Prostate gland (tissue), 2 donors: ENCODE measurements around the gene CPSF4L.

ENCODE experiments used
- CTCF ChIP-seq, 4 experiments: fragments of 200-600 bp in 2 of 4; fragments of 450-650 bp in 2 of 4; sonication (generic) in 2 of 4; IDR thresholded peaks; 1 replicate in 3 of 4; 2 replicates in 1 of 4; pipeline ENCODE4 v1.5.1; 2016 to 2019; ENCODE audit warnings: antibody characterized with exemption in 4 of 4, mild to moderate bottlenecking in 2 of 4, moderate library complexity in 2 of 4
- POLR2A ChIP-seq: fragments of 450-650 bp; IDR thresholded peaks from one replicate; pipeline ENCODE4 v1.6.1; 2016; ENCODE audit warnings: antibody characterized with exemption, mild to moderate bottlenecking
- POLR2AphosphoS5 ChIP-seq: sonication (generic); formaldehyde crosslinking; IDR thresholded peaks from one replicate; pipeline ENCODE4 v1.6.1; 2017; ENCODE audit warnings: antibody characterized with exemption

GRCh38 chr17:73274490-73274889 is 12.8 kb upstream of the CPSF4L start:
- no peak for TF ChIP-seq CTCF (IDR thresholded peaks at IDR 0.05)
- no peak for TF ChIP-seq POLR2A
- no peak for TF ChIP-seq POLR2AphosphoS5
